Mucosa of descending colon (tissue), 3 donors: ENCODE results near the gene PAQR5. TPM values are rescaled to one million over a fixed set of nuclear protein-coding genes. Genes with fewer than 3 reads are reported as not detected.
"Not testable (repeated sequence)": the region's sequence is repeated elsewhere in the genome, so short reads cannot be mapped to it uniquely, and the experiment has no call there.

Source experiments
- ATAC-seq: fragments of 200-7000 bp; cut with Tn5 transposase; one replicate; pipeline ENCODE4 v1.9.1; 2020; ENCODE audit warnings: mild to moderate bottlenecking, moderate library complexity
- DNase-seq, 3 donors: peaks; one replicate each; pipeline ENCODE4 v3.0.0-alpha.2; 2020
- H3K36me3 ChIP-seq: fragments of 200-600 bp; one replicate; pipeline ENCODE4 v1.8.0; 2021; ENCODE audit warnings: low read depth, mild to moderate bottlenecking
- H3K4me1 ChIP-seq: fragments of 200-600 bp; one replicate; pipeline ENCODE4 v1.8.0; 2021; ENCODE audit warnings: low read depth, mild to moderate bottlenecking
- H3K4me3 ChIP-seq: fragments of 200-600 bp; one replicate; pipeline ENCODE4 v1.8.0; 2021; ENCODE audit warnings: mild to moderate bottlenecking
- H3K9me3 ChIP-seq: fragments of 200-600 bp; one replicate; pipeline ENCODE4 v1.8.0; 2021; ENCODE audit warnings: mild to moderate bottlenecking
- CTCF ChIP-seq: fragments of 200-600 bp; IDR thresholded peaks from one replicate; pipeline ENCODE4 v1.8.0; 2022; ENCODE audit warnings: antibody characterized with exemption, mild to moderate bottlenecking
- intact Hi-C, 2 donors: fragments of 100-400 bp; cut with DNase I in 1 of 2; cut with micrococcal nuclease in 1 of 2; formaldehyde crosslinking; loops; one replicate each; pipeline versions ENCODE4 v1.11.0 to v1.11.1; 2022; cut with DNase I, micrococcal nuclease
- total RNA-seq, 3 donors: library from RNA; stranded (reverse); fragmentation: NEBNext Ultra II Directional in 2 of 3; extraction: Animal tissue kit (Norgen Biotek cat#: 25700) in 2 of 3; gene quantifications; one replicate each; pipeline versions ENCODE4 v1.2.1 to v1.2.4, GENCODE V29; 2021 to 2023
- donor health status: DM: no; HTN: no; CAD: no; lungs with moderate emphysema.
- donor health status: DM: no; HTN: no; CAD: no.
- donor health status: DM: no; HTN: yes; CAD: no.

The PAQR5 gene
- total RNA-seq, 3 donors from 2014 or later = 27.7 to 82.6 (median 37.7) TPM

GRCh38 chr15:69439623-69440022 is 140.9 kb downstream of the PAQR5 start:
- intact Hi-C loops = no loop called here

GRCh38 chr15:69443032-69443611 is 144.4 kb downstream of the PAQR5 start:
- TF ChIP-seq CTCF = no peak
- H3K4me1 ChIP-seq = no peaks in the 10 kb centered on the region
- no peak for DNase-seq
- intact Hi-C loops = no loop called here
- no peaks in the 10 kb centered on the region for H3K36me3 ChIP-seq
- no peak for ATAC-seq
- H3K9me3 ChIP-seq = no peaks in the 10 kb centered on the region
- no peak overlapping the region for H3K4me3 ChIP-seq

More at GRCh38 chr15:69439623-69440022, 140.9 kb downstream of the PAQR5 start:
- no peaks in the 10 kb centered on the region for H3K9me3 ChIP-seq
- no peaks in the 10 kb centered on the region for H3K4me1 ChIP-seq
- H3K36me3 ChIP-seq = no peaks in the 10 kb centered on the region
- H3K4me3 ChIP-seq = no peak overlapping the region
- no peak for DNase-seq
- ATAC-seq = no peak
- TF ChIP-seq CTCF = no peak

- TF ChIP-seq CTCF = no peak
- no peak for ATAC-seq
- Histone ChIP-seq H3K4me3 (no peak overlapping the region), H3K9me3 (no peaks in the 10 kb centered on the region), H3K4me1 (no peaks in the 10 kb centered on the region), H3K36me3 (no peaks in the 10 kb centered on the region)
- intact Hi-C loops = no loop called here
- DNase-seq = no peak
These were observed 146.0 kb downstream of the PAQR5 start for GRCh38 chr15:69444686-69445085.

GRCh38 chr15:69446953-69447352 is 148.2 kb downstream of the PAQR5 start:
- TF ChIP-seq CTCF = no peak
- no peaks in the 10 kb centered on the region for H3K9me3 ChIP-seq
- no peaks in the 10 kb centered on the region for H3K4me1 ChIP-seq
- no peak overlapping the region for H3K4me3 ChIP-seq
- intact Hi-C loops = no loop called here
- no peak for DNase-seq
- no peaks in the 10 kb centered on the region for H3K36me3 ChIP-seq
- no peak for ATAC-seq

GRCh38 chr15:69450221-69450620 is 151.5 kb downstream of the PAQR5 start:
- intact Hi-C loops = not testable (repeated sequence)
- peaks cover 15% of the 10 kb centered on the region for H3K4me1 ChIP-seq

GRCh38 chr15:69450968-69451695 is 152.4 kb downstream of the PAQR5 start:
- peaks cover 22% of the 10 kb centered on the region for H3K4me1 ChIP-seq
- no peak for TF ChIP-seq CTCF
- intact Hi-C loops = no loop called here
- no peaks in the 10 kb centered on the region for H3K36me3 ChIP-seq
- ATAC-seq (no peak), DNase-seq (no peak)
- no peak overlapping the region for H3K4me3 ChIP-seq
- no peaks in the 10 kb centered on the region for H3K9me3 ChIP-seq

More at GRCh38 chr15:69450221-69450620, 151.5 kb downstream of the PAQR5 start:
- not testable (repeated sequence) for H3K9me3 ChIP-seq, H3K36me3 ChIP-seq, ATAC-seq, DNase-seq, H3K4me3 ChIP-seq
